ENCODE results near the gene CCDC150. TPM values are rescaled to one million over a fixed set of nuclear protein-coding genes. Genes with fewer than 3 reads are reported as not detected.

Gene CCDC150
- total and polyA plus RNA-seq, 12 donors: 0.12 to 3.8 (median 1.9) TPM

DNA sequence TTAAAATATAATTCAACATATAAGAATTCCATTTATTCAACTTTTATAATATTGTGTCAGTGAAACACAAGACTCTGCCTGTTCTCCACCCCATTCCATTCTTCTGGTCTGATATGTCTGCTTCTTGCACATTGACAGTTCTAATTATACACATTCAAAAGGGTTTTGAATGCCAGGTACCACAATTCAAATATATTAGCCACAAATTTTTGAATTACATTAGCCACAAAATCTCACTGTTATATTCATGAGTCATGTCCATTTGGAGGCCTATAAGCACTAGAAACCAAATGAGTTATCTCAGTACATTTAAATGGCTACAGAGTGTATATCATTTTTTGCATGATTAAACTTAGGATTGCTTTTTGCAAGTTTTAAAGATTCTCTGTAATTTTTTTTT is 72.1 kb downstream of the CCDC150 start:
- Histone ChIP-seq H3K9me3 (peaks cover 0 to 19% (median 0%) of the 10 kb centered on the region in 11 donors), H3K36me3 (no peaks in the 10 kb centered on the region), H3K4me1 (no peaks in the 10 kb centered on the region), H3K27ac (no peak overlapping the region), H3K27me3 (no peaks in the 10 kb centered on the region), H3K4me3 (no peak overlapping the region)
- DNase-seq (no peak), ATAC-seq (no peak)
- TF ChIP-seq, protein P1, sequence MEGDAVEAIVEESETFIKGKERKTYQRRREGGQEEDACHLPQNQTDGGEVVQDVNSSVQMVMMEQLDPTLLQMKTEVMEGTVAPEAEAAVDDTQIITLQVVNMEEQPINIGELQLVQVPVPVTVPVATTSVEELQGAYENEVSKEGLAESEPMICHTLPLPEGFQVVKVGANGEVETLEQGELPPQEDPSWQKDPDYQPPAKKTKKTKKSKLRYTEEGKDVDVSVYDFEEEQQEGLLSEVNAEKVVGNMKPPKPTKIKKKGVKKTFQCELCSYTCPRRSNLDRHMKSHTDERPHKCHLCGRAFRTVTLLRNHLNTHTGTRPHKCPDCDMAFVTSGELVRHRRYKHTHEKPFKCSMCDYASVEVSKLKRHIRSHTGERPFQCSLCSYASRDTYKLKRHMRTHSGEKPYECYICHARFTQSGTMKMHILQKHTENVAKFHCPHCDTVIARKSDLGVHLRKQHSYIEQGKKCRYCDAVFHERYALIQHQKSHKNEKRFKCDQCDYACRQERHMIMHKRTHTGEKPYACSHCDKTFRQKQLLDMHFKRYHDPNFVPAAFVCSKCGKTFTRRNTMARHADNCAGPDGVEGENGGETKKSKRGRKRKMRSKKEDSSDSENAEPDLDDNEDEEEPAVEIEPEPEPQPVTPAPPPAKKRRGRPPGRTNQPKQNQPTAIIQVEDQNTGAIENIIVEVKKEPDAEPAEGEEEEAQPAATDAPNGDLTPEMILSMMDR (IDR thresholded peaks at IDR 0.05): no peak
- intact Hi-C loops (cut with DNase I): no loop called here

DNA sequence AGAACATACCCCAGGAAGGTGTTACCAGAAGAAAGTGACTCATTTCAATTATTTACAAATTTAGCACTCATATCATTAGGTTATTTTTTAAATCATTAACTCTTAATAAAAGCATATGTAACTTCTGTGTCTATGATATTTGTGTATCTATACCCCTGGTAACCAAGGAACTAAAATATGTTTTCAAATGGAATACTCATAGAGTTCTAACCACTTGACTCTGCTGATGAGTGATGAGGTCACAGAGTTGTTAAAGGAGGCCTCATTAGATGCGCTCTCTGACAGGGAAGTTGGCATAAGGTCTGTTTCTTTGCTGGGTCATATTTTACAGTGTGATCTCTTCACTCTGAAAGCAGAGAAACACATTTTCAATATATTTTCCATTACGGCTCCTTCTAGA is 73.4 kb downstream of the CCDC150 start:
- ATAC-seq (no peak), DNase-seq (no peak)
- no peaks in the 10 kb centered on the region for H3K27me3 ChIP-seq
- H3K4me3 ChIP-seq: no peak overlapping the region
- H3K27ac ChIP-seq: no peak overlapping the region
- TF ChIP-seq, protein P1 (IDR thresholded peaks at IDR 0.05): no peak
- peaks cover 0 to 19% (median 0%) of the 10 kb centered on the region in 11 donors for H3K9me3 ChIP-seq
- WGBS, 2 donors: 91 to 94% methylated on average over 2 of the region's 2 CpGs
- H3K36me3 ChIP-seq: no peaks in the 10 kb centered on the region
- H3K4me1 ChIP-seq: no peaks in the 10 kb centered on the region
- intact Hi-C loops (cut with DNase I): no loop called here

DNA sequence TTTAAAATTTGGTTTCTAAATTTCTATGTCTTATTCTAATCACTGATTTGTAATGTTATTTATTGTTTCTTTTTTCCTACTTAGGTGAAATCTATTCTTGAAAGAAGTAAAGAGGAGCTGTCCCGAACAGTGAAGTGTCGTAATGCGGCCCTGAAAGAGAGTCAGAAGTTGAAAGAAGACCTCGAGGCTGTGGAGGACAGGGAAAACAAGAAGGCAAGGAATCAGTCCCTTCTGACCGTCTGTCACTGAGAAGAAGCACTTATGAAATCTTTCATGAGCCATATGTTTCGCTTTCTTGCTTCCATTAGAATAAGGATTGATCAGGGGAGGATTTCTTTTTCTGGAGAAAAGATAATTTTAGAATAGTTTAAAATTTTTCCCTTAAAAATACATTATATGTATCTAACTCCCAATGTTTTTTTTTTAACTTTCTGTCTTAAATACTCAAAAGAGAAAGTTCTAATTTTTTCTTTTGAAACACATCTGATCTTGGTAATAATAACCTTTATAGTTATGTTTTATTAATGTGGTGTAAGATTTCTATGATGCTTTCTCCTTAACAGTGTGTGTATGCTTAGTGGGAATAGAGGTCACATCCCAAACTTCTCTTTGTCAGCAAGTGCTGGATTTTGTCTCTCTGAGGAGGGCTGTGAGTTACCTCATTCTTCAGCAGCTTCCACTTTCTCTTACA is 79.0 kb downstream of the CCDC150 start:
- H3K27ac ChIP-seq: no peak overlapping the region
- H3K4me1 ChIP-seq: no peaks in the 10 kb centered on the region
- H3K36me3 ChIP-seq: no peaks in the 10 kb centered on the region
- TF ChIP-seq, protein P1 (IDR thresholded peaks at IDR 0.05): no peak
- intact Hi-C loops (cut with DNase I): no loop called here
- peak in 3 of 8 donors; percentile 4 to 49 (median 27) for ATAC-seq
- no peak for DNase-seq
- H3K27me3 ChIP-seq: no peaks in the 10 kb centered on the region
- H3K4me3 ChIP-seq: no peak overlapping the region
- H3K9me3 ChIP-seq: no peaks in the 10 kb centered on the region
- WGBS, 2 donors: 74 to 81% methylated on average over 6 of the region's 6 CpGs

DNA sequence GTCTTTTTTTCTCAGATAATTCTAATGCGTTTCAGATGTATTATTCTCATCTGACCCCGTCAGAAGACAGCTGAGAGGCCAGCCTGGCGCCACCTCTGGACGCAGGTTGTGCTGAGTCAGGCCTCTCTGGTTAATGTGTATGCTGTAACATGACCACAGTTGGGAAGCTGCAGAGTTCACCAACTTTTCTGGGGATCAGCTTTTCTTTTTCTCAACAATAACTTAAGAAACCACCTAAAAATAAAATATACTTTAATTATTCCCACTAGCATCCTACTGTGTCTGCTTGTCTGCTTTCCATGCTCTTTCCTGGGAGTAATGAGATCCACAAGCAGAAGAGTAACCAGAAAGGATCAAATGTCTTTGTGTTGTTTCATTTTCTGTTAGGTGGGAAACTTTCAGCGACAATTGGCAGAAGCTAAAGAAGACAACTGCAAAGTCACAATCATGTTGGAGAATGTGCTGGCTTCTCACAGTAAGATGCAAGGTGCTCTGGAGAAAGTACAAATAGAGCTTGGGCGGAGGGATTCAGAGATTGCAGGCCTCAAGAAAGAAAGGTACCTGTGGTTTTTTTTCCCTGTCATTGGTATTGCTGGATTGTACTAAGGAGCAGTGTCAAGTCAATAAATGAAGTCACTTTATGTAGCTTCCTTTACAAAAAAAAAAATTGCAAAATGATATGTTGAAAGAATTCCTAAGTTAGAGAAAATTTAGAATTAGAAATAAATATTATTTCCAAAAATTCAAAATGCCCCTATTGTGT is 79.8 kb downstream of the CCDC150 start:
- TF ChIP-seq, protein P1 (IDR thresholded peaks at IDR 0.05): no peak
- Histone ChIP-seq H3K4me1 (no peaks in the 10 kb centered on the region), H3K9me3 (no peaks in the 10 kb centered on the region), H3K27ac (no peak overlapping the region), H3K36me3 (no peaks in the 10 kb centered on the region), H3K27me3 (no peaks in the 10 kb centered on the region), H3K4me3 (no peak overlapping the region)
- ATAC-seq (peak in 5 of 8 donors; percentile 28 to 72 (median 50)), DNase-seq (no peak)
- 62 to 66% methylated on average over 6 of the region's 6 CpGs for WGBS, 2 donors
- intact Hi-C loops (cut with DNase I): no loop called here

All from heart right ventricle (tissue), 16 donors.